Mesenchymal stem cell (in vitro differentiated cells and primary cell): Measurements from ENCODE around the gene CCDC102A.
"Not testable (repeated sequence)": the region's sequence is repeated elsewhere in the genome, so short reads cannot be mapped to it uniquely, and the experiment has no call there.

ENCODE experiments used
- DNase-seq: peaks from one replicate; pipeline ENCODE4 v3.0.0-alpha.2; 2013
- H2AFZ ChIP-seq: one replicate; pipeline ENCODE4 v1.6.1; 2013; ENCODE audit warnings: low read depth, mild to moderate bottlenecking, control low read depth, inconsistent platforms, low read length, moderate library complexity
- H2AK5ac ChIP-seq: 2 replicates; pipeline ENCODE4 v1.6.1; 2013; ENCODE audit warnings: low read length, moderate library complexity, mild to moderate bottlenecking, inconsistent platforms; ENCODE audit not compliant: severe bottlenecking
- H2BK120ac ChIP-seq: one replicate; pipeline ENCODE4 v1.6.1; 2013; ENCODE audit warnings: low read depth, mild to moderate bottlenecking, inconsistent platforms, low read length, moderate library complexity
- H2BK12ac ChIP-seq, 2 experiments: one replicate each; pipeline ENCODE4 v1.6.1; 2013; ENCODE audit warnings: inconsistent platforms in 2 of 2, low read length in 2 of 2, mild to moderate bottlenecking in 2 of 2, moderate library complexity in 2 of 2, control low read depth in 1 of 2
- H2BK15ac ChIP-seq: one replicate; pipeline ENCODE4 v1.6.1; 2013; ENCODE audit warnings: mild to moderate bottlenecking, low read depth, inconsistent platforms; ENCODE audit not compliant: poor library complexity, severe bottlenecking
- H2BK5ac ChIP-seq: 2 replicates; pipeline ENCODE4 v1.6.1; 2013; ENCODE audit warnings: low read depth, mild to moderate bottlenecking, low read length, control low read depth, inconsistent platforms; ENCODE audit not compliant: poor library complexity, severe bottlenecking
- H3K14ac ChIP-seq, 2 experiments: one replicate each; pipeline ENCODE4 v1.6.1; 2013; ENCODE audit warnings: inconsistent platforms in 2 of 2, low read length in 2 of 2, control low read depth in 1 of 2, mild to moderate bottlenecking in 1 of 2, moderate library complexity in 1 of 2
- H3K18ac ChIP-seq, 2 experiments: one replicate each; pipeline ENCODE4 v1.6.1; 2013; ENCODE audit warnings: inconsistent platforms in 2 of 2, low read length in 2 of 2, control low read depth in 1 of 2, low read depth in 1 of 2, mild to moderate bottlenecking in 1 of 2
- H3K23ac ChIP-seq, 2 experiments: one replicate each; pipeline ENCODE4 v1.6.1; 2013; ENCODE audit warnings: inconsistent platforms in 2 of 2, low read length in 2 of 2, mild to moderate bottlenecking in 2 of 2, moderate library complexity in 2 of 2, control low read depth in 1 of 2
- H3K27ac ChIP-seq: 2 replicates; pipeline ENCODE4 v1.5.1; 2013; ENCODE audit warnings: mild to moderate bottlenecking, moderate library complexity, low read length, control low read depth, inconsistent platforms; ENCODE audit not compliant: poor library complexity, severe bottlenecking
- H3K27me3 ChIP-seq, 2 experiments: 2 replicates each; pipeline versions ENCODE4 v1.6.1 to v1.7.0; 2013; ENCODE audit warnings: low read length in 2 of 2, mild to moderate bottlenecking in 2 of 2, moderate library complexity in 2 of 2, control low read depth in 1 of 2, inconsistent platforms in 1 of 2; ENCODE audit not compliant: control insufficient read depth in 1 of 2, insufficient read depth in 1 of 2
- H3K36me3 ChIP-seq, 2 experiments: 2 replicates each; pipeline versions ENCODE4 v1.6.1 to v1.7.0; 2013; ENCODE audit warnings: low read length in 2 of 2, control low read depth in 1 of 2, inconsistent platforms in 1 of 2, low read depth in 1 of 2, mild to moderate bottlenecking in 1 of 2; ENCODE audit not compliant: insufficient read depth in 2 of 2, control insufficient read depth in 1 of 2
- H3K4ac ChIP-seq, 2 experiments: one replicate each; pipeline ENCODE4 v1.6.1; 2013; ENCODE audit warnings: inconsistent platforms in 2 of 2, low read length in 2 of 2, mild to moderate bottlenecking in 2 of 2, moderate library complexity in 2 of 2, control low read depth in 1 of 2, low read depth in 1 of 2
- H3K4me1 ChIP-seq: 2 replicates; pipeline ENCODE4 v1.6.1; 2013; ENCODE audit warnings: low read depth, low read length, control low read depth; ENCODE audit not compliant: control insufficient read depth, insufficient read depth
- H3K4me2 ChIP-seq: 2 replicates; pipeline ENCODE4 v1.6.1; 2013; ENCODE audit warnings: low read length, mild to moderate bottlenecking, inconsistent platforms; ENCODE audit not compliant: poor library complexity, severe bottlenecking
- H3K4me3 ChIP-seq, 2 experiments: 2 replicates each; pipeline versions ENCODE4 v1.5.1 to v1.7.0; 2013; ENCODE audit warnings: low read length in 2 of 2, mild to moderate bottlenecking in 2 of 2, control low read depth in 1 of 2, low read depth in 1 of 2; ENCODE audit not compliant: insufficient read depth in 1 of 2
- H3K79me1 ChIP-seq: replicated peaks from 2 replicates; pipeline ENCODE4 v1.6.1; 2013; ENCODE audit warnings: mild to moderate bottlenecking, control low read depth, low read length, inconsistent platforms; ENCODE audit not compliant: poor library complexity, severe bottlenecking
- H3K9ac ChIP-seq: 2 replicates; pipeline ENCODE4 v1.7.0; 2013; ENCODE audit warnings: mild to moderate bottlenecking, low read length, moderate library complexity
- H3K9me3 ChIP-seq: 2 replicates; pipeline ENCODE4 v1.7.0; 2013; ENCODE audit warnings: mild to moderate bottlenecking, low read length; ENCODE audit not compliant: control insufficient read depth
- H4K8ac ChIP-seq: one replicate; pipeline ENCODE4 v1.6.1; 2013; ENCODE audit warnings: inconsistent platforms, mild to moderate bottlenecking, low read length, moderate library complexity
- H4K91ac ChIP-seq: one replicate; pipeline ENCODE4 v1.6.1; 2013; ENCODE audit warnings: mild to moderate bottlenecking, low read length, inconsistent platforms
- WGBS: methylation state at CpG from one replicate; pipeline ENCODE4 v1.1.7; 2013; ENCODE audit warnings: mixed read lengths; 5-methylcytosine and 5-hydroxymethylcytosine counted together

Gene CCDC102A

DNA sequence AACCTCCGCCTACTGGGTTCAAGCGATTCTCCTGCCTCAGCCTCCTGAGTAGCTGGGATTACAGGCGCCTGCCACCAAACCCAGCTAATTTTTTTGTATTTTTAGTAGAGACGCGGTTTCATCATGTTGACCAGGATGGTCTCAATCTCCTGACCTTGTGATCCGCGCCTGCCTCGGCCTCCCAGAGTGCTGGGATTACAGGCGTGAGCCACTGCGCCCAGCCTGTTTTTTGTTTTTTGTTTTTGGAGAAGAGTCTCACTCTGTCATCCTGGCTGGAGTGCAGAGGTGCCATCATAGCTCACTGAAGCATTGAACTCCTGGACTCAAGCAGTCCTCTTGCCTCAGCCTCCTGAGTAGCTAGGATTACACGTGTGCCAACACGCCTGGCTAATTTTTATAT, 11.2 kb upstream of the CCDC102A start:
- not testable (repeated sequence) for H3K4me3 ChIP-seq, DNase-seq, H2AK5ac ChIP-seq, H2BK120ac ChIP-seq, H2BK12ac ChIP-seq, H3K23ac ChIP-seq, H3K4me1 ChIP-seq, H3K18ac ChIP-seq, H3K4me2 ChIP-seq, H3K14ac ChIP-seq, H4K91ac ChIP-seq, H2BK15ac ChIP-seq, H3K4ac ChIP-seq, H4K8ac ChIP-seq, H3K27ac ChIP-seq, H3K9ac ChIP-seq, H2AFZ ChIP-seq, H2BK5ac ChIP-seq, H3K36me3 ChIP-seq, H3K79me1 ChIP-seq
- Histone ChIP-seq H3K27me3 (peaks cover 11 to 14% of the 10 kb centered on the region in 2 experiments), H3K9me3 (peaks cover 13% of the 10 kb centered on the region)
- WGBS, result 93% methylated on average over 12 of the region's 12 CpGs

DNA sequence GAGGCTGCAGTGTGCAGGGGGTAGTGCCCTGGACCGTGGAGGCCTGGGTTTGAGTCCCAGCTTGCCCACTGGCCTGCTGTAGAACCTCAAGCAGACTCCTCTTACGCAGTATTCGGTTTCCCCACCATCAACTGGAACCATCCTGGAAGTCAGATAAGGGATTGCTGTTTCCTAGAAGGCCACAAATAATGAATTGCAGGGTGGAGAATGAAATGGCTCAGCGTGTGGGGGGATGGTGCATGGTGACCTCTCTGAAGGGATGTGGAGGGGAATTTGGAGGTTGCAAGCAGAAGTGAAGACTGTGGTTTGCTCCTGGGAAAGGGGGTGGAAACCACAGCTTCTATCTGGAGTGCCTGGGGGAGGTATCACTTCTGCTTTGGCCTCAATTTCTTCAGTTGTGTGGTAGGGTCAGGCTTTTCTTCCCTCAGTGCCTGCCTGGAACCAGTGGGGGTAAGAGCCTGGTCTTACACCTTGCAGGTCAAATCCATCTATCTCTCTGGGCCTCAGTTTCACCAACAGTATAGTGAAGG, 7.8 kb upstream of the CCDC102A start:
- Histone ChIP-seq H3K9ac (no peak overlapping the region), H3K18ac (no peak overlapping the region), H3K14ac (no peak overlapping the region), H2BK15ac (no peak overlapping the region), H2AK5ac (no peak overlapping the region), H3K4ac (no peak overlapping the region), H3K4me1 (no peaks in the 10 kb centered on the region), H2BK5ac (no peak overlapping the region), H3K27ac (no peak overlapping the region), H4K91ac (peak overlapping the region; percentile 62), H2BK120ac (no peak overlapping the region), H3K9me3 (no peaks in the 10 kb centered on the region), H2AFZ (no peak overlapping the region), H4K8ac (peak overlapping the region; percentile 66), H3K79me1 (no peaks in the 10 kb centered on the region), H2BK12ac (no peak overlapping the region), H3K23ac (no peak overlapping the region), H3K27me3 (peaks cover 25 to 28% of the 10 kb centered on the region in 2 experiments), H3K36me3 (no peaks in the 10 kb centered on the region), H3K4me3 (no peak overlapping the region), H3K4me2 (no peak overlapping the region)
- DNase-seq, result no peak
- 81% methylated on average over 2 of the region's 4 CpGs for WGBS

DNA sequence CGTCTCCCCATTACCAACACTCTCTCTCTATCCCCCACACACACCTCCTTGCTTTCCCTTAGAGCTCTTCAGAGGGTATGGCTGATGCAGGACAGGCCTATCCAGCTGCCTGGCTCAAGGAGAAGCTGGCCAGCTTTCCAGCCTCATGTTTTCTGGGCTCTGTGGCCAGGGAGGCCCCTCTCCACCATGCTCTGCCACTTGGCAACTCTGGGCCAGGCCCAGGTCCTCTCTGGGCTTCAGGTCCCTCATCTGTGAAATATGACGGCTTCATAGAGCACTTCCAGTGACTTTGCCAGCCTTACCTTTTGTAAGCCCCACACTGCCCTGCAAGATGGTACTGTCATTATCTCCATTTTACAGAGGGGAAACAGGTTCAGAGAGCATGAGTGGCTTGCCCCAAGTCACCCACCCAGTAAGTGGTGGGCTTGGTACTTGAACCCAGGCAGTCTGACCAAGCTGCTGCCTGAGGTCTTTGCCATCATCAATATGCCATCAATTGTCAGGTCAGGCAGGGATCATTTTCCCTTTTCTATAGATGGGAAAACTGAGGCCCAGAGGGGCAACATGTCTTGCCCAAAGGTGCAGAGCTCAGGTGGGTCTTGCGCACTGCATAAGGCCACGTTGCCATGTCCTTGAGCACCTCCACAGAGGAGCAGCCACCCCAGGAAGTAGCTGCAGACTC, 5.5 kb upstream of the CCDC102A start:
- Histone ChIP-seq H3K9ac (no peak overlapping the region), H2AFZ (no peak overlapping the region), H3K14ac (no peak overlapping the region), H3K4me1 (peaks cover 2% of the 10 kb centered on the region), H3K4me3 (no peak overlapping the region), H3K18ac (no peak overlapping the region), H3K4me2 (no peak overlapping the region), H2BK5ac (no peak overlapping the region), H2BK15ac (no peak overlapping the region), H4K91ac (no peak overlapping the region), H3K36me3 (no peaks in the 10 kb centered on the region), H3K79me1 (no peaks in the 10 kb centered on the region), H4K8ac (no peak overlapping the region), H3K9me3 (no peaks in the 10 kb centered on the region), H3K4ac (no peak overlapping the region), H3K27ac (no peak overlapping the region), H2BK12ac (no peak overlapping the region), H3K23ac (no peak overlapping the region), H2BK120ac (no peak overlapping the region), H3K27me3 (peaks cover 25 to 34% of the 10 kb centered on the region in 2 experiments), H2AK5ac (no peak overlapping the region)
- WGBS, result 68% methylated on average over 4 of the region's 4 CpGs
- no peak for DNase-seq

DNA sequence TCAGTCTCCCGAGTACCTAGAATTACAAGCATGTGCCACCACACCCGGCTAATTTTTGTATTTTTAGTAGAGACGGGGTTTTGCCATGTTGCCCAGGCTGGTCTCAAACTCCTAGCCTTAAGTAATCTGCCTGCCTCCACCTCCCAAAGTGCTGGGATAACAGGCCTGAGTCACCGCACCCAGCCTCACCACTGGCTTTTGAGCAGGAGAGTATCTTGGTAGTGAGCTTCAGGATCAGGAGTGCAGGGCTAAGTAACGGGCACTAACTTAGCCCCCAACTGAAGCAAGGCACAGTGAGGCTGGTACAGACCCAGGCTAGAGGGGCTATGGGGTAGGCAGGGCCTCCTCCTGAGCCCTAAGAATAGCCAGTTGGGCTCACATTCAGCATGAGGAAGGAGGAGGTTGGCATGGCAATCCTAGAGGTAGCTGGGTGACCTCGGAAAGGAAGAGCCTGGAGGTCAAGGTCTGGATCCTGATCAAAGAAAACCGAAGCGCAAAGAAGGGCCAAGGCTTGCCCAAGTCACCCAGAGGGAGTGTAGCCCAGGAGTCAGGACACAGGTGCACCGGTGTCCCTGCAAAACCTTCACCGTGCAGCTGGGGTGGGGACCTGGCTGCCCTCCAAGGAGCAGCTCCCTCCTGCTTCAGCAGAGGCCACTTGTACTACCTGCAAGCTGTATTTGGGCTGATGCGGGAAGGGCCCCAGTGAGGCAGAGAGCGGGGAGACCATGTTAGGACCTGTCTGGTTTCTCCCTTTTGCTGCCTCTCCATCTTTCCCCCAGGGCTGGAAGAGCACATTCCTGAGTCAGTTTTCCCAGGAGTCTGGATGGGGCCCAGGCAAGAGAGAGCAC, 4.8 kb upstream of the CCDC102A start:
- Histone ChIP-seq H3K4me1 (peaks cover 5% of the 10 kb centered on the region), H3K14ac (no peak overlapping the region), H3K4me3 (no peak overlapping the region), H3K36me3 (no peaks in the 10 kb centered on the region), H4K8ac (no peak overlapping the region), H2AFZ (no peak overlapping the region), H2AK5ac (no peak overlapping the region), H3K23ac (peak overlapping the region in 1 of 2 experiments; percentile 26), H3K79me1 (no peaks in the 10 kb centered on the region), H4K91ac (no peak overlapping the region), H3K4me2 (no peak overlapping the region), H2BK15ac (no peak overlapping the region), H3K4ac (no peak overlapping the region), H3K18ac (no peak overlapping the region), H2BK5ac (no peak overlapping the region), H3K9ac (no peak overlapping the region), H3K27me3 (peaks cover 25 to 34% of the 10 kb centered on the region in 2 experiments), H3K27ac (no peak overlapping the region), H3K9me3 (no peaks in the 10 kb centered on the region), H2BK120ac (no peak overlapping the region), H2BK12ac (no peak overlapping the region)
- WGBS, result 89% methylated on average over 10 of the region's 12 CpGs
- DNase-seq, result no peak
